MM.1S (cell line): ENCODE measurements around the gene PSMD1.

Source experiments
- DNase-seq: peaks from one replicate; pipeline ENCODE4 v3.0.0-alpha.2; 2015
- H2AFZ ChIP-seq: fragments of 300-600 bp; sonication (generic); 2 replicates; pipeline ENCODE4 v1.6.0; 2016; ENCODE audit warnings: antibody characterized with exemption, low read length
- H3F3A ChIP-seq: fragments of 300-600 bp; sonication (generic); 2 replicates; pipeline ENCODE4 v1.6.1; 2016; ENCODE audit warnings: mild to moderate bottlenecking, antibody characterized with exemption, low read length, moderate library complexity, mixed read lengths; ENCODE audit not compliant: insufficient read depth
- H3K27ac ChIP-seq: fragments of 300-600 bp; sonication (generic); 2 replicates; pipeline ENCODE4 v1.5.1; 2016; ENCODE audit warnings: mild to moderate bottlenecking, low read length
- H3K27me3 ChIP-seq: fragments of 300-600 bp; sonication (generic); replicated peaks from 2 replicates; pipeline ENCODE4 v1.6.0; 2016; ENCODE audit warnings: low read length; ENCODE audit not compliant: insufficient read depth
- H3K36me3 ChIP-seq: fragments of 300-600 bp; sonication (generic); replicated peaks from 2 replicates; pipeline ENCODE4 v1.6.1; 2016; ENCODE audit warnings: mild to moderate bottlenecking, low read length, mixed read lengths; ENCODE audit not compliant: insufficient read depth
- H3K4me1 ChIP-seq: fragments of 300-600 bp; sonication (generic); 2 replicates; pipeline ENCODE4 v1.6.1; 2016; ENCODE audit warnings: low read length, mixed read lengths
- H3K4me2 ChIP-seq: fragments of 300-600 bp; sonication (generic); 2 replicates; pipeline ENCODE4 v1.6.0; 2016; ENCODE audit warnings: low read depth, low read length
- H3K4me3 ChIP-seq: fragments of 300-600 bp; sonication (generic); 2 replicates; pipeline ENCODE4 v1.5.1; 2016; ENCODE audit warnings: low read length, mixed read lengths
- H3K79me2 ChIP-seq: fragments of 300-600 bp; sonication (generic); 2 replicates; pipeline ENCODE4 v1.6.1; 2016; ENCODE audit warnings: mixed run types, low read length, mixed read lengths
- H3K9ac ChIP-seq: fragments of 300-600 bp; sonication (generic); 2 replicates; pipeline ENCODE4 v1.6.1; 2016; ENCODE audit warnings: low read length, mixed read lengths
- H3K9me2 ChIP-seq: fragments of 300-600 bp; sonication (generic); replicated peaks from 2 replicates; pipeline ENCODE4 v1.6.1; 2016; ENCODE audit warnings: mild to moderate bottlenecking, low read length, mixed read lengths; ENCODE audit not compliant: insufficient read depth
- H3K9me3 ChIP-seq: fragments of 300-600 bp; sonication (generic); replicated peaks from 2 replicates; pipeline ENCODE4 v1.6.1; 2016; ENCODE audit warnings: mild to moderate bottlenecking, low read length, mixed read lengths; ENCODE audit not compliant: insufficient read depth
- H4K20me1 ChIP-seq: fragments of 300-600 bp; sonication (generic); 2 replicates; pipeline ENCODE4 v1.6.1; 2016; ENCODE audit warnings: mild to moderate bottlenecking, low read length, moderate library complexity, mixed read lengths; ENCODE audit not compliant: insufficient read depth
- CTCF ChIP-seq: fragments of 300-600 bp; sonication (generic); IDR thresholded peaks from 2 replicates; pipeline ENCODE4 v1.5.1; 2016; ENCODE audit warnings: antibody characterized with exemption, low read length, mixed read lengths
- EZH2 ChIP-seq: fragments of 300-600 bp; sonication (generic); optimal IDR thresholded peaks from 2 replicates; pipeline ENCODE3; 2017; ENCODE audit warnings: low read depth, mild to moderate bottlenecking, antibody characterized with exemption, low read length, mixed read lengths
- EZH2phosphoT487 ChIP-seq: fragments of 300-600 bp; sonication (generic); IDR thresholded peaks from 2 replicates; pipeline ENCODE4 v1.6.1; 2018; ENCODE audit warnings: antibody characterized with exemption, low read length

Gene PSMD1

GRCh38 chr2:231037731-231038482 lies 18.8 kb upstream of the PSMD1 start:
- TF ChIP-seq EZH2phosphoT487 = no peak
- no peak for TF ChIP-seq EZH2
- no peak for TF ChIP-seq CTCF
- H3K4me1 ChIP-seq = no peaks in the 10 kb centered on the region
- no peaks in the 10 kb centered on the region for H3F3A ChIP-seq
- no peak for DNase-seq
- no peaks in the 10 kb centered on the region for H3K36me3 ChIP-seq
- no peak overlapping the region for H3K4me3 ChIP-seq
- no peak overlapping the region for H3K9ac ChIP-seq
- H3K4me2 ChIP-seq = no peak overlapping the region
- no peaks in the 10 kb centered on the region for H4K20me1 ChIP-seq
- no peaks in the 10 kb centered on the region for H3K79me2 ChIP-seq
- no peak overlapping the region for H2AFZ ChIP-seq
- peaks cover 7% of the 10 kb centered on the region; the same call in 1 of the 2 replicates for H3K27me3 ChIP-seq
- H3K9me3 ChIP-seq = no peaks in the 10 kb centered on the region
- no peak overlapping the region for H3K27ac ChIP-seq
- no peaks in the 10 kb centered on the region for H3K9me2 ChIP-seq

GRCh38 chr2:231038483-231039293 lies 18.0 kb upstream of the PSMD1 start:
- Histone ChIP-seq H3K9ac (no peak overlapping the region), H3K9me3 (no peaks in the 10 kb centered on the region), H3K27me3 (peaks cover 7% of the 10 kb centered on the region; the same call in 1 of the 2 replicates), H3F3A (no peaks in the 10 kb centered on the region), H3K4me3 (no peak overlapping the region), H3K36me3 (no peaks in the 10 kb centered on the region), H3K4me2 (no peak overlapping the region), H2AFZ (no peak overlapping the region), H3K79me2 (no peaks in the 10 kb centered on the region), H3K9me2 (no peaks in the 10 kb centered on the region), H3K4me1 (no peaks in the 10 kb centered on the region), H3K27ac (no peak overlapping the region), H4K20me1 (no peaks in the 10 kb centered on the region)
- TF ChIP-seq EZH2phosphoT487 (no peak), CTCF (no peak), EZH2 (no peak)
- DNase-seq = no peak

GRCh38 chr2:231039294-231039664 lies 17.4 kb upstream of the PSMD1 start:
- H3K4me1 ChIP-seq = no peaks in the 10 kb centered on the region
- H3K27me3 ChIP-seq = peaks cover 7% of the 10 kb centered on the region; the same call in 1 of the 2 replicates
- H4K20me1 ChIP-seq = no peaks in the 10 kb centered on the region
- no peak overlapping the region for H3K4me2 ChIP-seq
- no peaks in the 10 kb centered on the region for H3K36me3 ChIP-seq
- H3K79me2 ChIP-seq = no peaks in the 10 kb centered on the region
- no peak for DNase-seq
- no peaks in the 10 kb centered on the region for H3F3A ChIP-seq
- no peak overlapping the region for H3K27ac ChIP-seq
- H3K9me2 ChIP-seq = no peaks in the 10 kb centered on the region
- no peak overlapping the region for H3K9ac ChIP-seq
- TF ChIP-seq CTCF = no peak
- TF ChIP-seq EZH2phosphoT487 = no peak
- TF ChIP-seq EZH2 = no peak
- H3K4me3 ChIP-seq = no peak overlapping the region
- H3K9me3 ChIP-seq = no peaks in the 10 kb centered on the region
- no peak overlapping the region for H2AFZ ChIP-seq
